Uterus (tissue), 2 donors: ENCODE results near the gene ATXN10.

Source experiments
- POLR2A ChIP-seq, 2 donors: fragments of 450-650 bp; IDR thresholded peaks; one replicate each; pipeline ENCODE4 v1.6.1; 2016; ENCODE audit warnings: antibody characterized with exemption in 2 of 2, mild to moderate bottlenecking in 1 of 2, moderate library complexity in 1 of 2
- TF ChIP-seq, protein P1 (sequence below), 4 experiments: fragments of 200-600 bp in 2 of 4; fragments of 450-650 bp in 2 of 4; sonication (generic) in 2 of 4; IDR thresholded peaks; one replicate each; pipeline ENCODE4 v1.5.1; 2016 to 2019; ENCODE audit warnings: antibody characterized with exemption in 4 of 4, mild to moderate bottlenecking in 2 of 4, moderate library complexity in 1 of 4

DNA sequence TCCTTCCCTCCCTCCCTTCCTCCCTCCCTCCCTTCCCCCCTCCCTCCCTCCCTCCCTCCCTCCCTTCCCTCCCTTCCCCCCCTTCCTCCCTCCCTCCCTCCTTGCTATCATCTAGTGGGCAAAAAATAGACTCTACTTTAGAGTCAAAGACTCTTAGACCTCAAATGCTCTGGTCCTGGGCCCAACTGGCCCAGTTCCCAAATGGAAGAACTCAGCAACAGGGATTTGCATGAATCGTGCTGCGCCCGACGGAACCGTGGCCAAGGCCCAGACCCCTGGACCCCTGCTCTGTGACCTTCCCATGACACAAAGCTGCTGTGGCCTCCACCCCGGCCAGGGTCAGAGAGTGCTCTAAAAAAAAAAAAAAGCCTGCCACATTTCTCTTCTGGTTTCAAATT lies 207.9 kb downstream of the ATXN10 start:
- TF ChIP-seq, protein P1, sequence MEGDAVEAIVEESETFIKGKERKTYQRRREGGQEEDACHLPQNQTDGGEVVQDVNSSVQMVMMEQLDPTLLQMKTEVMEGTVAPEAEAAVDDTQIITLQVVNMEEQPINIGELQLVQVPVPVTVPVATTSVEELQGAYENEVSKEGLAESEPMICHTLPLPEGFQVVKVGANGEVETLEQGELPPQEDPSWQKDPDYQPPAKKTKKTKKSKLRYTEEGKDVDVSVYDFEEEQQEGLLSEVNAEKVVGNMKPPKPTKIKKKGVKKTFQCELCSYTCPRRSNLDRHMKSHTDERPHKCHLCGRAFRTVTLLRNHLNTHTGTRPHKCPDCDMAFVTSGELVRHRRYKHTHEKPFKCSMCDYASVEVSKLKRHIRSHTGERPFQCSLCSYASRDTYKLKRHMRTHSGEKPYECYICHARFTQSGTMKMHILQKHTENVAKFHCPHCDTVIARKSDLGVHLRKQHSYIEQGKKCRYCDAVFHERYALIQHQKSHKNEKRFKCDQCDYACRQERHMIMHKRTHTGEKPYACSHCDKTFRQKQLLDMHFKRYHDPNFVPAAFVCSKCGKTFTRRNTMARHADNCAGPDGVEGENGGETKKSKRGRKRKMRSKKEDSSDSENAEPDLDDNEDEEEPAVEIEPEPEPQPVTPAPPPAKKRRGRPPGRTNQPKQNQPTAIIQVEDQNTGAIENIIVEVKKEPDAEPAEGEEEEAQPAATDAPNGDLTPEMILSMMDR (IDR thresholded peaks at IDR 0.05): no peak
- TF ChIP-seq POLR2A (IDR thresholded peaks at IDR 0.05): no peak
